Memory B cell (primary cell): Measurements from ENCODE around the gene KIF7.
A peak's percentile ranks its signal among the peaks of the same experiment; 100 is the strongest.

Experiments
- ATAC-seq: fragments of 150-1000 bp; cut with Tn5 transposase; 2 replicates; pipeline ENCODE4 v1.10.0; 2021; ENCODE audit warnings: low read depth, mild to moderate bottlenecking, moderate library complexity
- DNase-seq, 2 donors: peaks; one replicate each; pipeline ENCODE4 v3.0.0; 2022; ENCODE audit warnings: low spot score in 2 of 2
- H3K27ac Mint-ChIP-seq: one replicate; pipeline ENCODE4 v1.8.0; 2022; ENCODE audit warnings: mild to moderate bottlenecking, moderate library complexity, mixed read lengths
- H3K27me3 Mint-ChIP-seq: one replicate; pipeline ENCODE4 v1.8.0; 2022; ENCODE audit warnings: mixed read lengths
- H3K36me3 Mint-ChIP-seq: one replicate; pipeline ENCODE4 v1.8.0; 2022; ENCODE audit warnings: mild to moderate bottlenecking, mixed read lengths
- H3K4me1 Mint-ChIP-seq: one replicate; pipeline ENCODE4 v1.8.0; 2022; ENCODE audit warnings: mixed read lengths
- H3K4me3 Mint-ChIP-seq: one replicate; pipeline ENCODE4 v1.8.0; 2022; ENCODE audit warnings: mild to moderate bottlenecking, moderate library complexity, mixed read lengths
- H3K9me3 Mint-ChIP-seq: one replicate; pipeline ENCODE4 v1.8.0; 2022; ENCODE audit warnings: mixed read lengths

Gene KIF7

GRCh38 chr15:89675606-89676005 is 20.3 kb upstream of the KIF7 start:
- Mint-ChIP-seq H3K9me3 (no peaks in the 10 kb centered on the region), H3K4me3 (no peak overlapping the region), H3K4me1 (no peaks in the 10 kb centered on the region), H3K36me3 (peaks cover 5% of the 10 kb centered on the region), H3K27me3 (peaks cover 5% of the 10 kb centered on the region), H3K27ac (no peak overlapping the region)
- no peak for ATAC-seq
- no peak for DNase-seq

DNA sequence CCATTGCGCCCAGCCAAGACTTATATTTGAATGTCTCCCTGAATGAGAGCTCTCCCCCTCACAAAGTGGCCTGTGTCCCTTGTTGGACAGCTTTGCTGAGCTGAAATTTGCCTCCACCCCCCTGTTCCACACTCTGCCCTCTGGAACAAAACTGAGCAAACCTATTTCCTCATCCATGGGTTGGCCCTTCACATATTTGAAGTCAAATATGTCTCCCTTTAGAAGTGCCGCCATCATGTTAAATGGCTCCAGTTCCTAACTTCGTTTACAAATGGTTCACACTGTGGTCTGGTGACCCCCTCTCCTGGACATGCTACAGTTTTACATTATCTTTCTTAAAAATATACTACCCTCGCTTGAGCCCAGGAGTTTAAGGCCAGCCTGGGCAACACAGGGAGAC is 19.3 kb upstream of the KIF7 start:
- peaks cover 5% of the 10 kb centered on the region for H3K27me3 Mint-ChIP-seq
- no peaks in the 10 kb centered on the region for H3K4me1 Mint-ChIP-seq
- peaks cover 3% of the 10 kb centered on the region for H3K36me3 Mint-ChIP-seq
- no peak overlapping the region for H3K27ac Mint-ChIP-seq
- no peak for ATAC-seq
- no peaks in the 10 kb centered on the region for H3K9me3 Mint-ChIP-seq
- no peak for DNase-seq
- no peak overlapping the region for H3K4me3 Mint-ChIP-seq

- DNase-seq (no peak), ATAC-seq (no peak)
- H3K4me3 Mint-ChIP-seq: no peak overlapping the region
- H3K27me3 Mint-ChIP-seq: peaks cover 5% of the 10 kb centered on the region
- H3K36me3 Mint-ChIP-seq: peaks cover 3% of the 10 kb centered on the region
- no peak overlapping the region for H3K27ac Mint-ChIP-seq
- H3K4me1 Mint-ChIP-seq: no peaks in the 10 kb centered on the region
- no peaks in the 10 kb centered on the region for H3K9me3 Mint-ChIP-seq
These were observed 17.9 kb upstream of the KIF7 start for GRCh38 chr15:89673165-89673512.

- Mint-ChIP-seq H3K27me3 (peaks cover 5% of the 10 kb centered on the region), H3K27ac (no peak overlapping the region), H3K36me3 (peaks cover 3% of the 10 kb centered on the region), H3K4me1 (no peaks in the 10 kb centered on the region), H3K4me3 (no peak overlapping the region), H3K9me3 (no peaks in the 10 kb centered on the region)
- DNase-seq (no peak), ATAC-seq (no peak)
These were observed 17.2 kb upstream of the KIF7 start for GRCh38 chr15:89672221-89673164.

GRCh38 chr15:89671687-89672086 is 16.4 kb upstream of the KIF7 start:
- no peak for DNase-seq
- H3K9me3 Mint-ChIP-seq: no peaks in the 10 kb centered on the region
- H3K27ac Mint-ChIP-seq: no peak overlapping the region
- ATAC-seq: no peak
- peaks cover 3% of the 10 kb centered on the region for H3K36me3 Mint-ChIP-seq
- H3K4me3 Mint-ChIP-seq: no peak overlapping the region
- H3K27me3 Mint-ChIP-seq: peaks cover 5% of the 10 kb centered on the region
- H3K4me1 Mint-ChIP-seq: no peaks in the 10 kb centered on the region

DNA sequence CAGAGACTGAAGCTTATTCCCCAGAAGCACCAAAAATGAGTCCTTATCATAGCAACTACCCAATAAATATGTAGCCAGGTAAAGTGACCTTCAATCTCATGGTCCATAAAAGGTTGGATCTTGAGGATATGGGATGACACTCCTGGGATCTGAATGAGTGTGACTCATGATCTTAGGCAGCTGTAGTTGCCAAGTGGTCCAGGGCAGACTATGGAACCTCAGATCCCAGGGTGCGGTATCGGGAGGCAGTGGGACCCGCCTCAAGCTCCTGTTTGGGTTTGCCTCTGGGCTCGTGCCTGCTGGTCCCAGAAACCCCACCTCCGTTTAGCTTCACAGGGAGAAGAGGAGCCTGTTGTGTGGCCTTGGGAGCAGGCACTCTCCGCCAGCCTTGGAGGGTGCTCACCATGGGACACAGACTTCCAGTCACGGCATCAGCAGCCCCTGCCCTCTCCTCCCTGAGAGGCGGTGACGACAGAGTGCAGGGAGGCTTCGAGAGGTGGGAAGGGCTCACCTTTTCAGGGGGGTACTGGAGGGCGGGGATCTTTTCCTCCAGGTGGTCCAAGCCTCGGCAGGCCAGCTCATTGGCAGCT is 15.8 kb upstream of the KIF7 start:
- Mint-ChIP-seq H3K4me3 (no peak overlapping the region), H3K4me1 (no peaks in the 10 kb centered on the region), H3K9me3 (no peaks in the 10 kb centered on the region), H3K27me3 (peaks cover 5% of the 10 kb centered on the region), H3K36me3 (peaks cover 3% of the 10 kb centered on the region), H3K27ac (no peak overlapping the region)
- DNase-seq: no peak
- no peak for ATAC-seq

DNA sequence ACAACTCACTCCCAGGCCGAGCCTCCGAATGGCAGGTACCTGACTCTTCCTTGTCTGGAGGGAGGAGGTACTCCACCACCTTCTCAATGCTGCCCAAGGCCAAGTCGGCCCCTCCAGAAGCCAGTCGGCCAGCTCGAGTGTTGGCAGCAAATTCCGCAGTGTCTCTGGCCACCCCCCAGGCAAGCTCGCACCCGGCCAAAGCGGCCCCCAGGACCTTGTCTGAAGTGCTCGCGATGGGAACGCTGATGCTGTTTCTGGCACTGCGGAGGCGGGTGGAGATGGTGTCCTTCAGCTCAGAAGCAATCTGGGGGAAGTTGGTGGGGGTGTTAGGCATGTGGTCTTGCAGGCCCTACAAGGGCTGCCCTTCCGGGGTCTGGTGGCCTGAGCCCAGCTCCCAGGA is 14.7 kb upstream of the KIF7 start:
- DNase-seq (no peak), ATAC-seq (no peak)
- H3K9me3 Mint-ChIP-seq: no peaks in the 10 kb centered on the region
- H3K4me1 Mint-ChIP-seq: no peaks in the 10 kb centered on the region
- H3K4me3 Mint-ChIP-seq: no peak overlapping the region
- H3K36me3 Mint-ChIP-seq: peaks cover 3% of the 10 kb centered on the region
- H3K27me3 Mint-ChIP-seq: peaks cover 6% of the 10 kb centered on the region
- no peak overlapping the region for H3K27ac Mint-ChIP-seq

DNA sequence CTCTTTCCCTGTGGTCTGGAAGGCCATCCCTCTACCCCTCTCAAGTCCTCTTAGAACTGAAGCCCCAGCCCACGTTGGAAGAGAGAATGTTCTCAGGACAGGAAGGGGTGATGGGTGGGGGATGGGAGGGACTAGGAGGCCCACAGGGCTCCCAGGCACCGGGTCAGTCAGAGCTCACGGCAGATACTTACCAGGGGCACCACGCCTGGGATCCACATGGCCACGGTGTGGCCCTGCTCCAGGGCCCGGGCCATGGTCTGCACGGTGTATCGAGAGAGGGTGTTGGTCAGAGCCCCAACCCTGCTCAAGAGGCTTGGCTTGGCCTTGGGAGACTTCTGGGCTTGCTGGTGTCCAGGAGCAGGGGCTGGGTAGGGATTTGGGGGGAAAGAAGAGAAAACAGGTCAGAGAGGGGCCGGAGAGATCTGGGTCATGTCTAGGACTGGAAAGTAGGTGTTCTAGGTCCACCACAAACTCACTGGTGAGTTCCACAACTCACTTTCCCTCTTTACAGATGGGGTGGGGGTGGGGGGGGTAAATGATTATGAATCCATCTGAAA is 14.1 kb upstream of the KIF7 start:
- DNase-seq: no peak
- Mint-ChIP-seq H3K27ac (no peak overlapping the region), H3K27me3 (peaks cover 10% of the 10 kb centered on the region), H3K4me1 (no peaks in the 10 kb centered on the region), H3K4me3 (no peak overlapping the region), H3K9me3 (no peaks in the 10 kb centered on the region), H3K36me3 (peaks cover 3% of the 10 kb centered on the region)
- no peak for ATAC-seq

DNA sequence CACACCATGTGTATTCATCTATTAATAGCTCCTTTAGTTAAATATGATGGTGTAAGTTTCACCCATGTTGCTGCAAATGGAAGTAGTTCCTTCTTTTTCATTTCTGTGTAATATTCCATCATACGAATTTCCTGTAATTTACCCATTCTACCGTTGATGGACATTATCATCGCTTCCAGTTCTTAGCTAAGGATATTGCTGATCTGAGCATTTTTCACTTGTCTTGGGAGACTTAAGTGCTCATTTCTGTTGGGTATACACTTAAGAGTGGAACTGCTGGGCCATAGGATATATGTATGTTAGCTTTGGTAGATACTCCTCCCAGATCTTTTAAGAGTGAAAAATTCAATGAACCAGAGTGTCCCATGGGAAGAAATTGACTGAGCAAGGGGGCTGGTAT is 12.9 kb upstream of the KIF7 start:
- Mint-ChIP-seq H3K4me3 (no peak overlapping the region), H3K27ac (no peak overlapping the region), H3K27me3 (peaks cover 11% of the 10 kb centered on the region), H3K36me3 (no peaks in the 10 kb centered on the region), H3K4me1 (no peaks in the 10 kb centered on the region), H3K9me3 (no peaks in the 10 kb centered on the region)
- DNase-seq (no peak), ATAC-seq (no peak)

DNA sequence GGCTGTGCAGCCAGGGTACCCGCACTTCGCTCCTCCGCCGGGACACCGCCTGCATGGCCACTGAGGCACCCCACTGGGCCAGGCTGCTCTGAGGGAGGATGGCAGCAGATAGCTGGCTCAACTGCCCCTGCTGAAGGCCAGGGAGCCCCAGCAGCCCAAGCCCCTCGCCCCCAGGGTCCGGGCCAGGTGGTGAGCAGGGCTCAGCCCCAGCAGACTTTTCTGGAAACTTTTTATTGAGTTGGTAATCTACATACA is 12.4 kb upstream of the KIF7 start:
- Mint-ChIP-seq H3K9me3 (no peaks in the 10 kb centered on the region), H3K36me3 (no peaks in the 10 kb centered on the region), H3K4me1 (no peaks in the 10 kb centered on the region), H3K27me3 (peaks cover 10% of the 10 kb centered on the region), H3K27ac (no peak overlapping the region), H3K4me3 (no peak overlapping the region)
- no peak for ATAC-seq
- DNase-seq: no peak

DNA sequence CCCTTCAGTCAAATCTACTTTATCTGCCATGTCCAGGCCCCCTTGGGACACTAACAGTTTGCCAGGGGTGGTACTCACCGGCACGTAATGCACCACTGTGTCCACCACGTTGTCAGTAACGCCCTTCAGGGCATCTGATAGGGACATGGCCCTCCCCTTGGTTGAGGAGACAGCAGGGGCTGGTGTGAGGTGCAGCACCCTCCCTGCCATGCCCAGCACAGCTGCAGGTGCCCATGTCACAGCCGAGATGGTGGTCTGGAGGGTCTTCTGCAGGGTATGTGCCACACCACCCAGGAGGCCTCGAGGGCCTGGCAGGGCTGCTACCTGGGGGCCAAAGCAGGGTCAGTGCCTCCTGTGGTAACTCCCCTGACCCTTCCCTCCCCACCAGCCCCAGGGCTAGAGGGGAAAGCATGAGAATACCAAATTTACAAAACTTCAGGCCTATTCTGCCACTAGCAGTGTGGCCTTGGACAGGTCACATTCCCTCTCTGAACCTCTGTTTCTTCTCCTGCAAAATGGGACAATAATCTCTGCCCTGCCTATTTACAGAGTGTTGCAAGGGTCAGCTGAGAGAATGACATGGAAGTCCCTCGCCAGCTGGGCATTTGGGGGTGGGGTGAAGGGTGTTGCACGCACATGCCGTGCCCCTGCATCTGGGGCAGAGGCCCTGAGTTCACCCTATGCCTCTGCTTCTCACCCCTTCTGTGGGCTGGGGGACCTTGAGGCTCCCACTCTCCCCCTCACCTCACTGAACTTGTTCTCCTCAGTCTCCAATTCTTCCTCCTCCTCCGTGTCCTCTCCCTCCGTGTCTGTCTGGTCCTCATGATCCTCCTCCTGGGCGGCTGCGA is 11.8 kb upstream of the KIF7 start:
- Mint-ChIP-seq H3K27me3 (peaks cover 14% of the 10 kb centered on the region), H3K36me3 (no peaks in the 10 kb centered on the region), H3K4me1 (no peaks in the 10 kb centered on the region), H3K4me3 (no peak overlapping the region), H3K27ac (no peak overlapping the region), H3K9me3 (no peaks in the 10 kb centered on the region)
- DNase-seq: no peak
- no peak for ATAC-seq

GRCh38 chr15:89666184-89666857 is 11.1 kb upstream of the KIF7 start:
- H3K4me3 Mint-ChIP-seq: peak overlapping the region; percentile 4
- no peak for ATAC-seq
- H3K4me1 Mint-ChIP-seq: no peaks in the 10 kb centered on the region
- DNase-seq: no peak
- H3K9me3 Mint-ChIP-seq: no peaks in the 10 kb centered on the region
- H3K27ac Mint-ChIP-seq: no peak overlapping the region
- no peaks in the 10 kb centered on the region for H3K36me3 Mint-ChIP-seq
- peaks cover 15% of the 10 kb centered on the region for H3K27me3 Mint-ChIP-seq

GRCh38 chr15:89665449-89666181 is 10.3 kb upstream of the KIF7 start:
- no peak for DNase-seq
- peak; percentile 22 for ATAC-seq
- Mint-ChIP-seq H3K9me3 (no peaks in the 10 kb centered on the region), H3K4me1 (no peaks in the 10 kb centered on the region), H3K36me3 (no peaks in the 10 kb centered on the region), H3K4me3 (peak overlapping the region; percentile 4), H3K27ac (no peak overlapping the region), H3K27me3 (peaks cover 18% of the 10 kb centered on the region)
